GM12878 (cell line): Measurements from ENCODE around the gene SEMA4C. TPM values are rescaled to one million over a fixed set of nuclear protein-coding genes. Genes with fewer than 3 reads are reported as not detected.

ENCODE experiments used
- ATAC-seq: fragments of 200-7000 bp; cut with Tn5 transposase; 3 replicates; pipeline ENCODE4 v1.9.1; 2020; ENCODE audit warnings: mild to moderate bottlenecking, moderate library complexity
- BruUV-seq: library from RNA; stranded (reverse); fragments of 400-500 nt; replicated peaks from 2 replicates; lab custom pipeline; 2021; lab: Mats Ljungman, UMichigan
- CTCF ChIA-PET: fragments of 300-600 bp; sonication (Branson Sonifier 250); formaldehyde crosslinking; extraction: SDS; loops from one replicate; lab custom pipeline; 2021; ENCODE audit warnings: inconsistent platforms; lab: Yijun Ruan, JAX
- POLR2A ChIA-PET: fragments of 350-600 bp; formaldehyde crosslinking; extraction: SDS; loops from one replicate; lab custom pipeline; 2021; ENCODE audit warnings: inconsistent platforms; lab: Charles Lee
- RAD21 ChIA-PET: fragments of 300-600 bp; sonication (Branson Sonifier 250); formaldehyde crosslinking; loops from one replicate; lab custom pipeline; 2023; ENCODE audit warnings: antibody characterized with exemption; ENCODE audit not compliant: unreplicated experiment; lab: Charles Lee
- SMC1A ChIA-PET: fragments of 300-600 bp; sonication (Branson Sonifier 250); formaldehyde crosslinking; loops from one replicate; lab custom pipeline; 2023; ENCODE audit not compliant: unreplicated experiment, uncharacterized antibody; lab: Charles Lee
- DNase-seq: peaks from one replicate; pipeline ENCODE4 v3.0.0-alpha.2; 2011; ENCODE audit warnings: low read depth, low spot score
- FAIRE-seq: peaks from 3 replicates; lab custom pipeline; 2011; peaks lifted over from hg19 to GRCh38; lab: Jason Lieb, UNC
- H2AFZ ChIP-seq: 2 replicates; pipeline ENCODE4 v1.6.0; 2011; ENCODE audit warnings: low read depth, low read length, control low read depth; ENCODE audit not compliant: control insufficient read depth
- H3K27ac ChIP-seq: 2 replicates; pipeline ENCODE4 v1.5.1; 2011; ENCODE audit warnings: control low read depth; ENCODE audit not compliant: control insufficient read depth, insufficient read depth
- H3K27me3 ChIP-seq, 2 experiments: replicated peaks in 1 of 2; 2 replicates each; pipeline versions ENCODE4 v1.6.0 to v1.6.1; 2011; ENCODE audit warnings: low read length in 1 of 2; ENCODE audit not compliant: control insufficient read depth in 2 of 2, insufficient read depth in 2 of 2
- H3K36me3 ChIP-seq, 2 experiments: 2 replicates each; pipeline ENCODE4 v1.5.1; 2011; ENCODE audit warnings: low read length in 1 of 2; ENCODE audit not compliant: control insufficient read depth in 2 of 2, insufficient read depth in 2 of 2
- H3K4me1 ChIP-seq: 2 replicates; pipeline ENCODE4 v1.6.1; 2011; ENCODE audit warnings: mild to moderate bottlenecking, low read length, moderate library complexity, mixed read lengths; ENCODE audit not compliant: control insufficient read depth, insufficient read depth
- H3K4me2 ChIP-seq: 2 replicates; pipeline ENCODE4 v1.6.0; 2011; ENCODE audit warnings: control low read depth; ENCODE audit not compliant: control insufficient read depth, insufficient read depth
- H3K4me3 ChIP-seq: fragments of 200-600 bp; sonication (generic); 2 replicates; pipeline ENCODE4 v1.5.1; 2016
- H3K79me2 ChIP-seq: 2 replicates; pipeline ENCODE4 v1.6.0; 2011; ENCODE audit warnings: low read length; ENCODE audit not compliant: control insufficient read depth, insufficient read depth
- H3K9ac ChIP-seq: 2 replicates; pipeline ENCODE4 v1.8.0; 2011; ENCODE audit warnings: low read length, control low read depth, mixed read lengths; ENCODE audit not compliant: control insufficient read depth, insufficient read depth
- H3K9me3 ChIP-seq: replicated peaks from 3 replicates; pipeline ENCODE4 v1.5.1; 2011; ENCODE audit warnings: mild to moderate bottlenecking, low read length; ENCODE audit not compliant: control insufficient read depth, insufficient read depth
- H4K20me1 ChIP-seq: 2 replicates; pipeline ENCODE4 v1.6.0; 2011; ENCODE audit not compliant: control insufficient read depth, insufficient read depth
- ATF3 ChIP-seq: IDR thresholded peaks from 2 replicates; pipeline ENCODE4 v1.6.1; 2011; ENCODE audit warnings: low read depth, mild to moderate bottlenecking, low read length, moderate library complexity, borderline replicate concordance; ENCODE audit errors: extremely low read depth
- BCL3 ChIP-seq: IDR thresholded peaks from 2 replicates; pipeline ENCODE4 v1.6.1; 2011; ENCODE audit warnings: borderline replicate concordance, low read depth, mild to moderate bottlenecking, moderate library complexity, low read length; ENCODE audit not compliant: insufficient read depth, poor library complexity, severe bottlenecking
- E2F4 ChIP-seq: IDR thresholded peaks from 2 replicates; pipeline ENCODE4 v1.6.1; 2012; ENCODE audit warnings: low read depth, low read length, improper control_type of control experiment
- ETV6 ChIP-seq, 2 experiments: fragments of 450-650 bp in 1 of 2; IDR thresholded peaks in 1 of 2; conservative IDR thresholded peaks in 1 of 2; 2 replicates each; pipeline ENCODE4 v1.6.1; 2014; ENCODE audit warnings: antibody characterized with exemption in 1 of 2, borderline replicate concordance in 1 of 2, low read depth in 1 of 2, mild to moderate bottlenecking in 1 of 2, moderate library complexity in 1 of 2
- FOXK2 ChIP-seq: fragments of 450-650 bp; IDR thresholded peaks from 2 replicates; pipeline ENCODE4 v1.6.1; 2017; ENCODE audit warnings: mild to moderate bottlenecking, moderate library complexity
- HDGF ChIP-seq: fragments of 450-650 bp; IDR thresholded peaks from 2 replicates; pipeline ENCODE4 v1.6.1; 2016; ENCODE audit warnings: antibody characterized with exemption
- HSF1 ChIP-seq: fragments of 150-350 bp; IDR thresholded peaks from 2 replicates; pipeline ENCODE4 v1.6.1; 2014; ENCODE audit warnings: mild to moderate bottlenecking, low read depth, low read length
- KAT2A ChIP-seq: conservative IDR thresholded peaks from 2 replicates; pipeline ENCODE4 v1.6.1; 2011; ENCODE audit warnings: low read depth, low read length; ENCODE audit not compliant: control insufficient read depth
- SIX5 ChIP-seq: IDR thresholded peaks from 2 replicates; pipeline ENCODE4 v1.6.1; 2011; ENCODE audit warnings: mild to moderate bottlenecking, low read depth, low read length, moderate library complexity; ENCODE audit not compliant: severe bottlenecking
- SRF ChIP-seq, 2 experiments: IDR thresholded peaks; 2 replicates each; pipeline ENCODE4 v1.6.1; 2011; ENCODE audit warnings: low read depth in 2 of 2, low read length in 2 of 2, mild to moderate bottlenecking in 1 of 2, moderate library complexity in 1 of 2
- TAF1 ChIP-seq: IDR thresholded peaks from 2 replicates; pipeline ENCODE4 v1.6.1; 2011; ENCODE audit warnings: mild to moderate bottlenecking, low read depth, low read length, borderline replicate concordance
- ZNF384 ChIP-seq: IDR thresholded peaks from 2 replicates; pipeline ENCODE4 v1.6.1; 2012; ENCODE audit warnings: low read depth, mild to moderate bottlenecking, low read length, improper control_type of control experiment, borderline replicate concordance
- WGBS: methylation state at CpG from one replicate; pipeline ENCODE4 v1.1.6; 2016; ENCODE audit warnings: low lambda C conversion rate; ENCODE audit not compliant: insufficient replicate concordance, insufficient coverage; ENCODE audit errors: missing lambda C conversion rate; 5-methylcytosine and 5-hydroxymethylcytosine counted together
- in situ Hi-C: fragments of 300-500 bp; cut with MboI; formaldehyde crosslinking; loops from 9 replicates; pipeline ENCODE4 v1.14.3; 2018; ENCODE audit warnings: mixed read lengths
- intact Hi-C: fragments of 100-400 bp; cut with micrococcal nuclease; formaldehyde crosslinking; loops from one replicate; pipeline ENCODE4 v1.14.2; 2022; ENCODE audit not compliant: unreplicated experiment
- polyA plus RNA-seq, 11 experiments: library from polyadenylated mRNA; depleted of rRNA in 4 of 11; unstranded in 6 of 11; stranded (reverse) in 5 of 11; fragments of >200 nt; fragmentation: Nextera tagmentation in 4 of 11; fragmentation: Illumina TruSeq in 1 of 11; extraction: Ambion mirVana in 4 of 11; extraction: Trizol in 1 of 11; gene quantifications; 1 replicate in 1 of 11; 2 replicates in 10 of 11; pipeline versions ENCODE4 v1.2.1 to v1.2.3, GENCODE V29; 2011 to 2016; ENCODE audit warnings: inconsistent platforms in 2 of 11, missing spikeins in 2 of 11, low read depth in 1 of 11
- total RNA-seq, 4 experiments: library from RNA; depleted of rRNA in 3 of 4; stranded (reverse); fragments of >200 nt in 3 of 4; fragmentation: Illumina TruSeq in 1 of 4; extraction: Trizol in 1 of 4; gene quantifications; 2 replicates each; pipeline versions ENCODE4 v1.2.1 to v1.2.3, GENCODE V29; 2013 to 2021
- TF ChIP-seq, protein P1 (sequence below): fragments of 450-650 bp; IDR thresholded peaks from 2 replicates; pipeline ENCODE4 v1.6.1; 2014; ENCODE audit warnings: mild to moderate bottlenecking
- TF ChIP-seq, protein P2 (sequence below): IDR thresholded peaks from 2 replicates; pipeline ENCODE4 v1.6.1; 2012; ENCODE audit warnings: low read depth, low read length, improper control_type of control experiment
- TF ChIP-seq, protein P3 (sequence below): fragments of 450-650 bp; conservative IDR thresholded peaks from 2 replicates; pipeline ENCODE4 v1.6.1; 2017; ENCODE audit warnings: mild to moderate bottlenecking, moderate library complexity

Gene SEMA4C
- total and polyA plus RNA-seq, 10 of the 15 experiments (the other 5 are each of a cell fraction or from before 2014, with no cell fraction given): 0.06 to 21.6 (median 6.8) TPM

DNA sequence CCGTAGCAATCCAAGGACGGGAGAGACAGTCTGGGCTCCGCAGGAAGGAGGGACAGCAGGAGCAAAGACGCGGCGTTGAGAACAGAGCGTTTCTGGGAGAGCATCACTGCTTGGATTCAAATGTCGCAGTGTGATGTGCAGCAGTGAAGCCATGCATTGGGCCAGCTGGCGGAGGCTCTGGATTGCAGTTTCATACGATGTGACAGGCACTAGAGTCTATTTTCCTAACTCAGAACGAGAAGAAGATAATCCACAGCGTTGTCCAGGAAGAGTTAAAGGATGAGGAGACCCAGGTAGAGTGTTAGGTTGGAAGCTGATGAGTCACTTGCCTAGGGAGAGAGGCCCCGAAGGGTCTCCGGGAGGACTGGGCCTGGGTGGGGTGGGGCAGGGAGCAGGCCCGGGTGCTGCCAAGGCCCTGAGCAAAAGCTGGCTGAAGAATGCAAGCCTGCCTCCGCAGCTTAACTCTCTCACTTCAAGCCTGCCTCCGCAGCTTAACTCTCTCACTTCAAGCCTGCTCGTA, 17.7 kb upstream of the SEMA4C start:
- no peaks in the 10 kb centered on the region for H4K20me1 ChIP-seq
- no peak for ATAC-seq
- FAIRE-seq: no peak
- H2AFZ ChIP-seq: no peak overlapping the region
- no peak overlapping the region for H3K27ac ChIP-seq
- in situ Hi-C loops (no loop called here), intact Hi-C loops (no loop called here)
- RAD21 ChIA-PET: no interaction called here
- POLR2A ChIA-PET: interaction anchor here (0.6 to 1.7 kb wide), 3 partner anchors 10 to 193 kb away, joined by 3 to 8 read pairs (median 4); no protein-coding TSS in a partner anchor
- H3K9ac ChIP-seq: no peak overlapping the region
- SMC1A ChIA-PET: interaction anchor here (1.5 to 1.7 kb wide), 2 partner anchors 11 to 12 kb away, joined by 4 read pairs; no protein-coding TSS in a partner anchor
- H3K9me3 ChIP-seq: no peaks in the 10 kb centered on the region
- no peaks in the 10 kb centered on the region for H3K4me1 ChIP-seq
- no peak for DNase-seq
- BruUV-seq: no TSS peak
- H3K36me3 ChIP-seq: no peaks in the 10 kb centered on the region
- CTCF ChIA-PET: interaction anchor here (0.9 to 1.8 kb wide), 2 partner anchors 13 to 30 kb away, joined by 3 to 4 read pairs; partner anchors contain the start of gene ANKRD39
- no peak overlapping the region for H3K4me2 ChIP-seq
- WGBS: 73% methylated on average over 17 of the region's 18 CpGs
- no peak overlapping the region for H3K4me3 ChIP-seq
- no peaks in the 10 kb centered on the region for H3K79me2 ChIP-seq
- no peaks in the 10 kb centered on the region for H3K27me3 ChIP-seq
- TF ChIP-seq, protein P1, sequence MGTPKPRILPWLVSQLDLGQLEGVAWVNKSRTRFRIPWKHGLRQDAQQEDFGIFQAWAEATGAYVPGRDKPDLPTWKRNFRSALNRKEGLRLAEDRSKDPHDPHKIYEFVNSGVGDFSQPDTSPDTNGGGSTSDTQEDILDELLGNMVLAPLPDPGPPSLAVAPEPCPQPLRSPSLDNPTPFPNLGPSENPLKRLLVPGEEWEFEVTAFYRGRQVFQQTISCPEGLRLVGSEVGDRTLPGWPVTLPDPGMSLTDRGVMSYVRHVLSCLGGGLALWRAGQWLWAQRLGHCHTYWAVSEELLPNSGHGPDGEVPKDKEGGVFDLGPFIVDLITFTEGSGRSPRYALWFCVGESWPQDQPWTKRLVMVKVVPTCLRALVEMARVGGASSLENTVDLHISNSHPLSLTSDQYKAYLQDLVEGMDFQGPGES: no peak
- TF ChIP-seq ETV6 (conservative IDR thresholded peaks at IDR 0.05 in 1 of 2, IDR thresholded peaks at IDR 0.05 in 1 of 2; ENCODE audit: borderline replicate concordance in 1 of 2, low read depth in 1 of 2) (no peak), ATF3 (no peak), SRF (IDR thresholded peaks at IDR 0.05; ENCODE audit: low read depth in 2 of 2, low read length in 2 of 2) (no peak), SIX5 (no peak), TAF1 (no peak), ZNF384 (no peak), HSF1 (no peak), FOXK2 (no peak), KAT2A (no peak), HDGF (no peak), E2F4 (no peak), BCL3 (no peak)
- TF ChIP-seq, protein P2, sequence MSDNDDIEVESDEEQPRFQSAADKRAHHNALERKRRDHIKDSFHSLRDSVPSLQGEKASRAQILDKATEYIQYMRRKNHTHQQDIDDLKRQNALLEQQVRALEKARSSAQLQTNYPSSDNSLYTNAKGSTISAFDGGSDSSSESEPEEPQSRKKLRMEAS: no peak
- TF ChIP-seq, protein P3, sequence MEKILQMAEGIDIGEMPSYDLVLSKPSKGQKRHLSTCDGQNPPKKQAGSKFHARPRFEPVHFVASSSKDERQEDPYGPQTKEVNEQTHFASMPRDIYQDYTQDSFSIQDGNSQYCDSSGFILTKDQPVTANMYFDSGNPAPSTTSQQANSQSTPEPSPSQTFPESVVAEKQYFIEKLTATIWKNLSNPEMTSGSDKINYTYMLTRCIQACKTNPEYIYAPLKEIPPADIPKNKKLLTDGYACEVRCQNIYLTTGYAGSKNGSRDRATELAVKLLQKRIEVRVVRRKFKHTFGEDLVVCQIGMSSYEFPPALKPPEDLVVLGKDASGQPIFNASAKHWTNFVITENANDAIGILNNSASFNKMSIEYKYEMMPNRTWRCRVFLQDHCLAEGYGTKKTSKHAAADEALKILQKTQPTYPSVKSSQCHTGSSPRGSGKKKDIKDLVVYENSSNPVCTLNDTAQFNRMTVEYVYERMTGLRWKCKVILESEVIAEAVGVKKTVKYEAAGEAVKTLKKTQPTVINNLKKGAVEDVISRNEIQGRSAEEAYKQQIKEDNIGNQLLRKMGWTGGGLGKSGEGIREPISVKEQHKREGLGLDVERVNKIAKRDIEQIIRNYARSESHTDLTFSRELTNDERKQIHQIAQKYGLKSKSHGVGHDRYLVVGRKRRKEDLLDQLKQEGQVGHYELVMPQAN: no peak
